K562 (cell line): Measurements from ENCODE around the gene TRIM71. TPM values are rescaled to one million over a fixed set of nuclear protein-coding genes. Genes with fewer than 3 reads are reported as not detected.

Experiments used
- ATAC-seq: fragments of 200-7000 bp; cut with Tn5 transposase; 3 replicates; pipeline ENCODE4 v1.9.1; 2020; ENCODE audit warnings: moderate library complexity
- BruUV-seq: library from RNA; stranded (reverse); fragments of 400-500 nt; replicated peaks from 2 replicates; lab custom pipeline; 2021; lab: Mats Ljungman, UMichigan
- CTCF ChIA-PET: fragments of 300-600 bp; formaldehyde crosslinking; extraction: SDS; loops from one replicate; lab custom pipeline; 2021; ENCODE audit warnings: low intra/inter-chr PET ratio; lab: Yijun Ruan, JAX
- POLR2A ChIA-PET: fragments of 300-600, 350-650 bp; sonication (Branson Sonifier 250); formaldehyde crosslinking; extraction: SDS; loops from one replicate; lab custom pipeline; 2021; ENCODE audit warnings: antibody characterized with exemption, inconsistent platforms; lab: Yijun Ruan, JAX
- DNase-seq, 4 experiments: peaks; one replicate each; pipeline versions ENCODE4 v3.0.0 to v3.0.0-alpha.2; 2011 to 2018; ENCODE audit warnings: low spot score in 3 of 4, mixed read lengths in 3 of 4; ENCODE audit errors: extremely low read depth in 1 of 4
- FAIRE-seq: peaks from 2 replicates; lab custom pipeline; 2011; peaks lifted over from hg19 to GRCh38; lab: Jason Lieb, UNC
- H2AFZ ChIP-seq: 2 replicates; pipeline ENCODE4 v1.6.0; 2011; ENCODE audit warnings: low read depth, low read length, control low read depth, inconsistent platforms
- H3K27ac ChIP-seq: fragments of 200-600 bp; 3 replicates; pipeline ENCODE4 v1.8.0; 2011; ENCODE audit warnings: low read depth, mild to moderate bottlenecking, control low read depth, inconsistent platforms, low read length, moderate library complexity, mixed read lengths; ENCODE audit errors: extremely low read depth
- H3K27me3 ChIP-seq, 2 experiments: fragments of 300-600 bp in 1 of 2; 2 replicates in 1 of 2; 3 replicates in 1 of 2; pipeline versions ENCODE4 v1.6.0 to v1.8.0; 2011; ENCODE audit warnings: inconsistent platforms in 2 of 2, low read length in 2 of 2, mild to moderate bottlenecking in 1 of 2, mixed read lengths in 1 of 2, moderate library complexity in 1 of 2; ENCODE audit not compliant: control insufficient read depth in 2 of 2, insufficient read depth in 2 of 2
- H3K36me3 ChIP-seq: fragments of 300-600 bp; 3 replicates; pipeline ENCODE4 v1.8.0; 2011; ENCODE audit warnings: mild to moderate bottlenecking, low read length, inconsistent platforms; ENCODE audit not compliant: control insufficient read depth, insufficient read depth
- H3K4me1 ChIP-seq, 2 experiments: fragments of 200-600 bp in 1 of 2; replicated peaks in 1 of 2; 2 replicates in 1 of 2; 3 replicates in 1 of 2; pipeline versions ENCODE4 v1.5.1 to v1.8.0; 2011; ENCODE audit warnings: inconsistent platforms in 2 of 2, low read length in 2 of 2, mild to moderate bottlenecking in 1 of 2, mixed read lengths in 1 of 2, moderate library complexity in 1 of 2; ENCODE audit not compliant: control insufficient read depth in 2 of 2, insufficient read depth in 2 of 2
- H3K4me2 ChIP-seq: 2 replicates; pipeline ENCODE4 v1.6.1; 2011; ENCODE audit warnings: low read length, control low read depth, inconsistent platforms, mixed read lengths; ENCODE audit not compliant: insufficient read depth
- H3K4me3 ChIP-seq: fragments of 200-600 bp; sonication (generic), shearing (Covaris generic); 2 replicates; pipeline ENCODE4 v1.5.1; 2016; ENCODE audit warnings: control low read depth, inconsistent platforms
- H3K79me2 ChIP-seq: fragments of 200-600 bp; 3 replicates; pipeline ENCODE4 v1.8.0; 2011; ENCODE audit warnings: low read length, inconsistent platforms; ENCODE audit not compliant: control insufficient read depth, insufficient read depth
- H3K9ac ChIP-seq, 2 experiments: 2 replicates each; pipeline versions ENCODE4 v1.6.0 to v1.6.1; 2011; ENCODE audit warnings: low read depth in 2 of 2, low read length in 2 of 2, control low read depth in 1 of 2, inconsistent platforms in 1 of 2, mild to moderate bottlenecking in 1 of 2, mixed read lengths in 1 of 2; ENCODE audit not compliant: insufficient read depth in 1 of 2
- H3K9me1 ChIP-seq: one replicate; pipeline ENCODE4 v1.6.0; 2011; ENCODE audit warnings: inconsistent platforms, mild to moderate bottlenecking, low read length, moderate library complexity; ENCODE audit not compliant: control insufficient read depth, insufficient read depth
- H3K9me3 ChIP-seq: replicated peaks from 2 replicates; pipeline ENCODE4 v1.5.1; 2011; ENCODE audit warnings: low read depth, low read length, inconsistent platforms; ENCODE audit not compliant: control insufficient read depth, insufficient read depth
- H4K20me1 ChIP-seq: replicated peaks from 2 replicates; pipeline ENCODE4 v1.6.1; 2011; ENCODE audit warnings: low read length, inconsistent platforms, mixed read lengths; ENCODE audit not compliant: control insufficient read depth, insufficient read depth
- ARNT ChIP-seq, 2 experiments: fragments of 450-650 bp; IDR thresholded peaks; 2 replicates each; pipeline ENCODE4 v1.6.1; 2016; ENCODE audit warnings: mild to moderate bottlenecking in 1 of 2
- CHD2 ChIP-seq: IDR thresholded peaks from 2 replicates; pipeline ENCODE4 v1.6.1; 2011; ENCODE audit warnings: low read depth, low read length
- EP400 ChIP-seq: fragments of 450-650 bp; IDR thresholded peaks from 2 replicates; pipeline ENCODE4 v1.6.1; 2017; ENCODE audit warnings: antibody characterized with exemption, mild to moderate bottlenecking, moderate library complexity
- KHSRP ChIP-seq: fragments of 450-650 bp; IDR thresholded peaks from 2 replicates; pipeline ENCODE4 v1.6.1; 2017
- MTA1 ChIP-seq: fragments of 450-650 bp; IDR thresholded peaks from 2 replicates; pipeline ENCODE4 v1.6.1; 2017; ENCODE audit warnings: borderline replicate concordance
- RBM34 ChIP-seq: fragments of 200-400 bp; formaldehyde crosslinking; IDR thresholded peaks from 2 replicates; pipeline ENCODE4 v1.6.1; 2018; ENCODE audit warnings: low read length, borderline replicate concordance; ENCODE audit not compliant: insufficient read depth
- ZNF280A ChIP-seq: fragments of 450-650 bp; IDR thresholded peaks from 2 replicates; pipeline ENCODE4 v1.6.1; 2018; ENCODE audit warnings: mild to moderate bottlenecking, low read depth; ENCODE audit not compliant: partially characterized antibody
- ZNF398 ChIP-seq: fragments of 250-450 bp; sonication (Bioruptor Pico); IDR thresholded peaks from 2 replicates; pipeline ENCODE4 v1.8.0; 2021; ENCODE audit warnings: moderate library complexity, mild to moderate bottlenecking, inconsistent platforms
- ZNF586 ChIP-seq: fragments of 450-650 bp; formaldehyde crosslinking; conservative IDR thresholded peaks from 2 replicates; pipeline ENCODE4 v1.4.0; 2020; ENCODE audit warnings: mild to moderate bottlenecking, moderate library complexity
- ZNF668 ChIP-seq: fragments of 250-450 bp; sonication (Bioruptor Pico); IDR thresholded peaks from 2 replicates; pipeline ENCODE4 v1.8.0; 2022; ENCODE audit warnings: mild to moderate bottlenecking, inconsistent platforms
- WGBS: fragments of 100-300 bp; shearing (Covaris generic); methylation state at CpG from one replicate; pipeline ENCODE4 v1.1.6; 2016; ENCODE audit warnings: low coverage, mixed read lengths; ENCODE audit not compliant: insufficient coverage; ENCODE audit errors: missing lambda C conversion rate; 5-methylcytosine and 5-hydroxymethylcytosine counted together
- in situ Hi-C: fragments of 300-500 bp; cut with MboI; formaldehyde crosslinking; loops from 4 replicates; pipeline ENCODE4 v1.15.0; 2018; ENCODE audit warnings: inconsistent platforms, mixed read lengths
- intact Hi-C: fragments of 100-400 bp; cut with micrococcal nuclease; formaldehyde crosslinking; loops from 2 replicates; pipeline ENCODE4 v1.14.2; 2022
- polyA plus RNA-seq, 8 experiments: library from polyadenylated mRNA; depleted of rRNA in 4 of 8; stranded (reverse) in 5 of 8; unstranded in 3 of 8; fragments of >200 nt; fragmentation: Nextera tagmentation in 2 of 8; fragmentation: Illumina TruSeq in 1 of 8; extraction: Ambion mirVana in 2 of 8; extraction: Trizol in 1 of 8; gene quantifications; 2 replicates each; pipeline versions ENCODE4 v1.2.1 to v1.2.3, GENCODE V29; 2011 to 2014; ENCODE audit warnings: inconsistent platforms in 1 of 8, missing spikeins in 1 of 8
- total RNA-seq, 7 experiments: library from RNA; depleted of rRNA in 6 of 7; stranded (reverse); fragments of >200 nt in 6 of 7; fragmentation: Illumina TruSeq in 2 of 7; extraction: Trizol in 2 of 7; gene quantifications; 2 replicates each; pipeline versions ENCODE4 v1.2.1 to v1.2.3, GENCODE V29; 2011 to 2021; ENCODE audit warnings: low replicate concordance in 1 of 7

Gene TRIM71
- total and polyA plus RNA-seq, 9 of the 15 experiments (the other 6 are each of a cell fraction or from before 2014, with no cell fraction given) = 0.04 to 0.11 TPM; not detected in 7

- Histone ChIP-seq H2AFZ (no peak overlapping the region), H3K9me3 (no peaks in the 10 kb centered on the region), H3K27ac (no peak overlapping the region), H3K9ac (no peak overlapping the region), H3K9me1 (no peaks in the 10 kb centered on the region), H3K4me3 (no peak overlapping the region), H4K20me1 (no peaks in the 10 kb centered on the region), H3K27me3 (peaks cover 16 to 38% of the 10 kb centered on the region in 2 experiments; a peak in 4 of 5 replicates), H3K79me2 (no peaks in the 10 kb centered on the region), H3K4me1 (no peaks in the 10 kb centered on the region; a peak in 1 of 5 replicates), H3K4me2 (no peak overlapping the region), H3K36me3 (no peaks in the 10 kb centered on the region)
- no peak for DNase-seq
- FAIRE-seq = no peak
- WGBS = 5% methylated on average over 3 of the region's 3 CpGs
- POLR2A ChIA-PET = interaction anchor here (0.8 kb wide), 1 partner anchor 39 kb away, joined by 4 read pairs; no protein-coding TSS in a partner anchor
- no peak for ATAC-seq
- CTCF ChIA-PET = no interaction called here
- no peak for TF ChIP-seq ARNT (IDR thresholded peaks at IDR 0.05)
- TF ChIP-seq KHSRP = no peak
- no peak for TF ChIP-seq CHD2
- TF ChIP-seq RBM34 = no peak
- TF ChIP-seq EP400 = no peak
- no peak for TF ChIP-seq ZNF668 (CRISPR knock-in tag)
- no peak for TF ChIP-seq ZNF398 (CRISPR knock-in tag)
- no peak for TF ChIP-seq ZNF586 (CRISPR knock-in tag)
- no peak for TF ChIP-seq MTA1
- TF ChIP-seq ZNF280A = no peak
- in situ Hi-C loops (no loop called here), intact Hi-C loops (no loop called here)
- no TSS peak for BruUV-seq
These were observed 37.7 kb downstream of the TRIM71 start for GRCh38 chr3:32855350-32855953.
